ENCODE results near the gene ARL15. TPM values are rescaled to one million over a fixed set of nuclear protein-coding genes. Genes with fewer than 3 reads are reported as not detected.
A peak's percentile ranks its signal among the peaks of the same experiment; 100 is the strongest.

Gene ARL15
- total RNA-seq, 1 donor from 2014 or later: 20.5 TPM

DNA sequence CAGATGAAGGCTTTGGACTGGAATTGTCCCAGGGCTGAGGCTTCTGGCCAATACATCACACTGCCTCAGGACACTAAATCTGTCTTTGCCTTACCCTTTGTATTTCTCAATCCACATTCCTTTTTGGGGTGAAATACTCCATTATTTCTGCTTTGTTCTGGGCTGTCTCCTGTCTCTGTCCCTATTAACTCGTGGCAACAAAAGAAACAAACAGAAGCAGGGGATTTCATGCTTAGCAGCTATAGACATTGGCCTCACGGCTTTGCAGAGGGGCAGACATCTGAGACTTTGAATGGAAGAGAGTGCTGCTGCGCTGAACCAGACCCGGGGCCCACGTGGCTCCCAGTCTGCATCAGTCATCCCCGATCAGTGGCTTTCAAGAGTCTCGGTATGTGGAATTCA, 129.7 kb downstream of the ARL15 start:
- no peak for DNase-seq
- intact Hi-C loops (cut with micrococcal nuclease): no loop called here
- ATAC-seq: no peak

- ATAC-seq (no peak), DNase-seq (no peak)
- intact Hi-C loops (cut with micrococcal nuclease): no loop called here
Observed at GRCh38 chr5:54178991-54179390, 131.4 kb downstream of the ARL15 start.

- DNase-seq (no peak), ATAC-seq (peak; percentile 27)
- intact Hi-C loops (cut with micrococcal nuclease): no loop called here
Observed at GRCh38 chr5:54178207-54178606, 132.2 kb downstream of the ARL15 start.

DNA sequence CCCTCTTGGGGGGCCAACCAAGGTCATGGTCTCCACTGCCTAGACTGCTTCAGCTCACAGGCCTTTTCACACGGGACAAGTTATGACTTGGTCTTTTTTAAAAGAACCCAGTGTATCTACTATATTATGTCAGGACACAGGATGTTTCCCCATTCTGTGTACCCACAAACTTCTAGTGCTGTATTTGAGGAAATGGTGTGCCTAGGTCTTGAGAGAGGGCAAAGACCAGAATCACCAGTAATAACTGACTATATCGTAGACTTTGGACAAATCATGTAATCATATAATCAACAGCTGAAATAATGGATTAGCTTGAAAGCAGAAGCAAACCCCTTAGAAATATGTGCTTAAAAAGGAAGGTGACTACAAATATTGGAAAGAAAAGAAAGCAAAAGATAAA, 133.3 kb downstream of the ARL15 start:
- intact Hi-C loops (cut with micrococcal nuclease): no loop called here
- DNase-seq (no peak), ATAC-seq (no peak)

DNA sequence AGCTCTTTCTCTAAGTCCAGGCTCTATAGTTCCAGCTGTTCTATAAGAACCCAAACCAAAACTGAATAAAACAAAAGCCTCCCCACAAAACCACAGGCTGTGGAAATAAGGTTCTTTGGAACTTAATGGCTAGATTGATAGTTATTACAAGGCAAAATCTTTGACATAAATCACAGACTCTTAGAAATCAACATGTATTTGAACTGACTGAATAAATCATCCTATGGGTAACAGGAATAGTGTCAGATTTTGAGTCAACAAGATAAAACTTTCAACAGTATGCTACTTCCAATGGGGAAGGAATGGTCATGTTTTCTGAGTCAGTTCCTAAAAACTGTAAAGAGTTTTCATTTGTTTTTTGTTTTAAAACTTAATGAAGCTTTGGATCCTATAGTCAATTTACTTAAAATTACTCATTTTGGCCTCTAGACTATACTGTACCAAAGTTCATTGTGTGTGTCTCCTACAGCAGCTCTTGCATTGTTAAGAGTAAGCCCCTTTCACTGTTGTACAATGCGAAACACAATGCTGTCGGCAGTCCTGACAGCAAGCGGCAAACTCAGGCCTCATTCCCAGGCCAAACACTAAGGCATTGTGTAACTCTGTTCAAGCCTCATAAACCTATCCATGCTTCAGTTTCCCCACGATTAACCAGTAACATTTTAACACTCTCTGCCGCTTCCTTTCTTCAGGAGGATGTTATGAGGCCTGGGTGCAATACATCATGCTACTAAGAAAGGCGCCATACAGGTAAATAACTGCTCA, 134.1 kb downstream of the ARL15 start:
- ATAC-seq: no peak
- DNase-seq: no peak
- intact Hi-C loops (cut with micrococcal nuclease): no loop called here

- DNase-seq: no peak
Observed at GRCh38 chr5:54173251-54173650, 137.1 kb downstream of the ARL15 start.

DNA sequence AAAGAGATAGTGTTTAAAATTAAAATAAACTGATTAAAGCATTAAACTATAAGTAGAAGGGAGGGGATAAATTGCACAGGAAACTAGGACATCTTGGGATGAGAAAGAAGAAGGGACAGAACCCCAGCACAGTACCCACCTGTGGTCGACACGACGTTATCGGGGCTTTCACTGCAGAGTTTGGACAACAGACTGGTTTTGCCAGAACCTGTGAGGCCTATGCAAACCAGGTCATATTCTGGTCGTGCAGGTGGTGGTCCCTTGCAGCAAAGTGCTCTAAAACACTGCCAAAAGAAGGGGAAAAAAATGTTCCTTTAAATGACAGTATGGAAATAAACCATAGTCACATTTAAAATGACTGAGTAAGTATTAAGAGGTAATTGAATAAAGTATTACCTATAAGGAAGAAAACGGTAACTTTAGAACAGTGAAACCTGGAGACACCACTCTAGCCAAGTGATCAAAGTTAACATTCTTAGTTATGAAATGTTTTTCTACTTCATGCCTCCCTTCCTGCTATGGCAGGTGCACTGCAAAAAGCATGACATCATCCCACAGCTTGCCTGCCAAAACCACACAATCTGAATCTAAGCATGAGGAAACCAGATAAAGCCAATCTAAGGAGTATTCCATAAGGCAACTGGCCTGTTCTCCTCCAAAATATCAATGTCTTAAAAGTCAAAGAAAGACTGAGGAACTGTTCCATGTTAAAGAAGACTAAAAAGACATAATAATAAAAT, 138.6 kb downstream of the ARL15 start:
- intact Hi-C loops (cut with micrococcal nuclease): no loop called here
- no peak for ATAC-seq
- no peak for DNase-seq

More at GRCh38 chr5:54173251-54173650, 137.1 kb downstream of the ARL15 start:
- intact Hi-C loops (cut with micrococcal nuclease): no loop called here
- no peak for ATAC-seq

GRCh38 chr5:54165687-54166086, 144.7 kb downstream of the ARL15 start:
- no peak for DNase-seq
- no peak for ATAC-seq
- intact Hi-C loops (cut with micrococcal nuclease): no loop called here

- DNase-seq: no peak
- no peak for ATAC-seq
- intact Hi-C loops (cut with micrococcal nuclease): no loop called here
Observed at GRCh38 chr5:54162184-54162583, 148.2 kb downstream of the ARL15 start.

GRCh38 chr5:54160329-54160728, 150.0 kb downstream of the ARL15 start:
- intact Hi-C loops (cut with micrococcal nuclease): no loop called here
- DNase-seq (no peak), ATAC-seq (no peak)

DNA sequence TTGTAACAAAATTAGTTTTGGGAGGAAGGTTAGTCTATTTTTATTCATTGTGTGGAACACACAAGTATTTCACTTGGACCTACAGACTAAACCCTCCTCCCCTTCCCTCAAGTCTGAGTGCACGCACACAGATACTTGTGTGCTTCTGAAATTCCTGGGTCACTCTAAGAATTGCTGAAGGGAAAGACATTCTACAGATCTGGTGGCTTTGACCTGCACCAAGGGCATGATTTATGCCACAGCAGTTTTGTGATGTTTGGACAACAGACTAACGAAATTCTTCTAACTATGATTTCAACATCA, 150.5 kb downstream of the ARL15 start:
- ATAC-seq (no peak), DNase-seq (no peak)
- intact Hi-C loops (cut with micrococcal nuclease): no loop called here

GRCh38 chr5:54159153-54159892, 151.1 kb downstream of the ARL15 start:
- ATAC-seq: peak; percentile 41
- intact Hi-C loops (cut with micrococcal nuclease): no loop called here
- no peak for DNase-seq

DNA sequence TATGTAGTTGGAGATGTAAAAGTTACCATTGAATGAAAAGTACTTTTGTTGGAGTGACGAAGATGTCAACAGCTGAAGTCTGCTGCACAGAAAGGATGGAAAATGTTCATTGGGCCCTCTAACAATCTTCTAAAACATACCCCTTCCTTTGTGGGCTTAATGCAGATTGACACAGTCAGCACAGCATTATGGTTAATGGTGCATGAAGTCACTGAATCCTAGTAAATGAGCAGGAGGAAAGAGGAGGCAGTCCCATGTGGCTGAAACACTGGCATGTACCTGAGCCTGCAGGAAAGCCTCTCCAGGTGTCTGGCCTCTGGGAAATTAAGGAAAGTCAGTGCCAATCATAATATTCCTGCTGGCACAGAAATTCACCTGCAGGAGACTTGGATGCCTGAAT, 153.8 kb downstream of the ARL15 start:
- ATAC-seq: no peak
- intact Hi-C loops (cut with micrococcal nuclease): no loop called here
- no peak for DNase-seq

GRCh38 chr5:54150841-54151240, 159.5 kb downstream of the ARL15 start:
- ATAC-seq (no peak), DNase-seq (no peak)
- intact Hi-C loops (cut with micrococcal nuclease): no loop called here

- DNase-seq (no peak), ATAC-seq (no peak)
- intact Hi-C loops (cut with micrococcal nuclease): no loop called here
Observed at GRCh38 chr5:54148858-54149257, 161.5 kb downstream of the ARL15 start.

DNA sequence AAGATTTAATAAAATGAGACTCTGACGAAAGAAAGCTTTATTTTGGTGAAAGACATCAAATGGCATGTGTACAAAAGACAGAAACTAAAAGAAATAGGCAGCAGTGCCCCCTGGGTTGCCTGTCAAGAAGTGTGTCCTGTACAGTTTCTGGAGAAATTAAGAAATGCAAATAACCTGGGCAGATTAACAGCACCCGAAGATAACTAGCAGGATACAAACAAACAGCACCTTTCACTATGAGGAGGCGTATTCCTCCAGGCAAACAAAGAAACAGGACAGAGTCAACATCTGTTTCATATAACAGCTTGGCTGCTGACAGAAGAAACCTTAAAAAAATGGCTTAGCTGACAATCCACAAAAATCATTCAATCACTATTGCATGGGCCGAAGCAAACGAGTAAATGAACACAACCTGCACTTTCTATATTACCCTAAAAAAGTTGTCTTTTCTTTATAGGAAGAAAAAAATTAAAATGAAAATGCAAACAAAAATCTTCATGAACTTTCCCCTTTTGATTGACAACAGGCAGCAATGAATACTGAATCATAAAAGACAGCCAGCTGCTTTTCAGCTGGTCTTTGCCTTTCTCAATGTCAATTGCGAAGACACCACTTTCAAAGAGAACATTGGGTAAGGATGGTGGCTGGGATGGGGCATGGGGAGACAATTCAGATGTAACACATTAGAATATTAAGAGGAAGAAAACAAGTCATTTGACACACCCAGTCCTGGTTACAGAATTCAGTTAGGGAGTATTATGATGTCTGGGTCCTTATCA, 162.1 kb downstream of the ARL15 start:
- intact Hi-C loops (cut with micrococcal nuclease): no loop called here
- no peak for DNase-seq
- peak; percentile 17 for ATAC-seq

DNA sequence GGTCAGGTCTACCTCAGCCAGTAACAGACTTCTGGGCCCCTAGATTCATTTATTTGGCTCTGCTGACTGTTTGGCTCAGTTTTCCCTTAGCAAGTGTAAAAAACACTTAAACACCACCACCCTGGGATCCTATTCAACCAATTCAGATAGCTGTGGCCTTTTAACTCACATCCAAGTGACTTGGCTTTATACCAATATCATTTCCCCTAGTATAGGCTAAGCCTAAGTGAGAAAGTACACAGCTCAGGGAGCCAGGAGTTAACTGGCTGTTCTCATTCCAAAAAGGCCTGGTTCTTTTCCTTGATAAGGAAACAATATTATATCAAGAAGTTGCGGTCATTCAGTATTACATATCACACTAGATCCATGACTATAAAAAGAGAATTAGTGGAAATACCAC, 163.5 kb downstream of the ARL15 start:
- no peak for DNase-seq
- ATAC-seq: peak; percentile 94
- intact Hi-C loops (cut with micrococcal nuclease): no loop called here

- DNase-seq (no peak), ATAC-seq (peak; percentile 57)
- intact Hi-C loops (cut with micrococcal nuclease): no loop called here
Observed at GRCh38 chr5:54146390-54146789, 164.0 kb downstream of the ARL15 start.

DNA sequence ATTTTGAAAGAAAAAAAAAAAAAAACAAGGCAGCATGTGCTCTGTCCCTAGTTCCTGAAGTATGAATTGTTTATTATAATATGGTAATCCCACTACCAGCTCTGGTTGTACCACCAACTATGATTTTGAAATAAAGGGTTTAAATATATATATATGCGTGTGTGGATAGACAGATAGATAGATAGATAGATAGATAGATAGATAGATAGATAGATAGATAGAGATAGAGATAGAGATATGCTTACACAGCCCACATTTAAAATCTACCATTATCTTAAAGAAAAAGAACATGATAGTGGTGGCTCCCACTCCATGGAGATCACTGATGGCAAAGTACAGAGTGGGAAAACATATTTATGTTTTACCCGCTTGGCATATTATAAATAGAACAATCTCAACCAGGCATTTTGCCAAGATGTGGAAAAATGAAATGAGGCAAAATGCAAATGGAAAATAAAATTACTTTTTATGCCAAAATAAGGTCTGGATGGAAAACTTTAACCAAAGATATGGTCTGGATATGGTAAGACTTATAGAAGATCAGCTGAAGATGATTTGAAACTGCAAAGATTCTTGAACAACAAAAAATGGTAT, 170.0 kb downstream of the ARL15 start:
- ATAC-seq: no peak
- no peak for DNase-seq
- intact Hi-C loops (cut with micrococcal nuclease): no loop called here
